Astrocyte (in vitro differentiated cells and primary cell): ENCODE results near the gene AKR1A1.
"Not testable (repeated sequence)": the region's sequence is repeated elsewhere in the genome, so short reads cannot be mapped to it uniquely, and the experiment has no call there.

Source experiments
- CTCF ChIP-seq: IDR thresholded peaks from 2 replicates; pipeline ENCODE4 v1.5.1; 2011; ENCODE audit warnings: low read depth, mild to moderate bottlenecking, inconsistent platforms, low read length, moderate library complexity; ENCODE audit not compliant: insufficient read depth
- EZH2 ChIP-seq: IDR thresholded peaks from 2 replicates; pipeline ENCODE4 v1.6.1; 2012; ENCODE audit warnings: mild to moderate bottlenecking, low read length, inconsistent platforms; ENCODE audit not compliant: insufficient read depth

GRCh38 chr1:45513532-45514260 lies 36.9 kb upstream of the AKR1A1 start:
- TF ChIP-seq CTCF, EZH2: not testable (repeated sequence)
